Loucy (cell line): ENCODE results near the gene MDFI.

Source experiments
- EZH2phosphoT487 ChIP-seq: fragments of 200-600 bp; IDR thresholded peaks from 2 replicates; pipeline ENCODE4 v1.6.1; 2018; ENCODE audit warnings: antibody characterized with exemption, mild to moderate bottlenecking, moderate library complexity, borderline replicate concordance
- TF ChIP-seq, protein P1 (sequence below): fragments of 200-600 bp; sonication (generic); conservative IDR thresholded peaks from 2 replicates; pipeline ENCODE4 v1.5.1; 2014; ENCODE audit warnings: mild to moderate bottlenecking, antibody characterized with exemption, low read length

DNA sequence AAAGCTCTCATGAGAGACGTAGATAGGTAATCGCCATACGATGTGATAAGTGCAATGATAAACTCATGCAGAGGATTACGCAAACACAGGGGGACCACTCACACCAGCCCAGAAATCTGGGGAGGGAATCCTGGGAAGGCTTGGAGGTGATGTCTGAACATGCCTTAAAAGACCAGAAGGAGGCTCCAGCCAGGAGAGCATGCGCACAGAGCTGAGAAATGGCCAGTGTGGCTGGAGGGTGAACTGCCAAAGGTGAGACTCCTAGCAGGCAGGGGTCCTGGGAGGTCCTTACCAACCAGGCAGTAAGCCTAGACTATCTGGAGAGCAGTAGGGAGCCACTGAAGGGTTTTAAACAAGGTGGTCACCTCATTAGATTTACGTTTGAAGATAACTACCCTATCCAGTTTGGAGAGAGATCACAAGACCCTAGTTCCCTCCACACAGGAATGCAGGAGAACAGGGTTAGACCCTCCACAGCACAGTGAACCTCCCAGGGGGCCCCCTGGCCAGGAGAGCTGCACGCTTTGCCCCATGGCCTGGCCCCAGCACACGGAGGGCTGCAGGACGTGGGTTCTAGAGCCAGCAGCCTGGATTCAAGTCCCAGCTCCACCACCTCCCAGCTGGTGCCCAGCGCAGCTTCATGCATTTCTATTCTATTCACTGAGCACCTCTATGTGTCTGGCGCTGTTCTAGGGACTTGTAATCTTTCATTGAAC lies 13.1 kb downstream of the MDFI start:
- TF ChIP-seq, protein P1, sequence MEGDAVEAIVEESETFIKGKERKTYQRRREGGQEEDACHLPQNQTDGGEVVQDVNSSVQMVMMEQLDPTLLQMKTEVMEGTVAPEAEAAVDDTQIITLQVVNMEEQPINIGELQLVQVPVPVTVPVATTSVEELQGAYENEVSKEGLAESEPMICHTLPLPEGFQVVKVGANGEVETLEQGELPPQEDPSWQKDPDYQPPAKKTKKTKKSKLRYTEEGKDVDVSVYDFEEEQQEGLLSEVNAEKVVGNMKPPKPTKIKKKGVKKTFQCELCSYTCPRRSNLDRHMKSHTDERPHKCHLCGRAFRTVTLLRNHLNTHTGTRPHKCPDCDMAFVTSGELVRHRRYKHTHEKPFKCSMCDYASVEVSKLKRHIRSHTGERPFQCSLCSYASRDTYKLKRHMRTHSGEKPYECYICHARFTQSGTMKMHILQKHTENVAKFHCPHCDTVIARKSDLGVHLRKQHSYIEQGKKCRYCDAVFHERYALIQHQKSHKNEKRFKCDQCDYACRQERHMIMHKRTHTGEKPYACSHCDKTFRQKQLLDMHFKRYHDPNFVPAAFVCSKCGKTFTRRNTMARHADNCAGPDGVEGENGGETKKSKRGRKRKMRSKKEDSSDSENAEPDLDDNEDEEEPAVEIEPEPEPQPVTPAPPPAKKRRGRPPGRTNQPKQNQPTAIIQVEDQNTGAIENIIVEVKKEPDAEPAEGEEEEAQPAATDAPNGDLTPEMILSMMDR, result no peak
- TF ChIP-seq EZH2phosphoT487, result no peak
